Muscle layer of colon (tissue), 2 donors: ENCODE results near the gene GLIS1.

Experiments
- H3K27ac ChIP-seq: one replicate; pipeline ENCODE4 v1.7.0; 2013; ENCODE audit warnings: low read depth, mild to moderate bottlenecking, low read length, moderate library complexity
- H3K27me3 ChIP-seq, 2 donors: one replicate each; pipeline ENCODE4 v1.7.0; 2013; ENCODE audit warnings: low read length in 2 of 2, mild to moderate bottlenecking in 2 of 2; ENCODE audit not compliant: insufficient read depth in 2 of 2, control insufficient read depth in 1 of 2
- H3K36me3 ChIP-seq: one replicate; pipeline ENCODE4 v1.7.0; 2013; ENCODE audit warnings: mild to moderate bottlenecking, low read length; ENCODE audit not compliant: insufficient read depth
- H3K4me1 ChIP-seq: one replicate; pipeline ENCODE4 v1.7.0; 2013; ENCODE audit warnings: mild to moderate bottlenecking, low read length; ENCODE audit not compliant: insufficient read depth
- H3K4me3 ChIP-seq, 2 donors: one replicate each; pipeline ENCODE4 v1.7.0; 2013; ENCODE audit warnings: low read length in 2 of 2, low read depth in 1 of 2, mild to moderate bottlenecking in 1 of 2, moderate library complexity in 1 of 2
- H3K9ac ChIP-seq: one replicate; pipeline ENCODE4 v1.7.0; 2013; ENCODE audit warnings: low read length
- H3K9me3 ChIP-seq: one replicate; pipeline ENCODE4 v1.7.0; 2013; ENCODE audit warnings: mild to moderate bottlenecking, low read length
- donor health status: abdominal sarcoma.
- donor health status: Adenocarcinoma of cecum.

Gene GLIS1

DNA sequence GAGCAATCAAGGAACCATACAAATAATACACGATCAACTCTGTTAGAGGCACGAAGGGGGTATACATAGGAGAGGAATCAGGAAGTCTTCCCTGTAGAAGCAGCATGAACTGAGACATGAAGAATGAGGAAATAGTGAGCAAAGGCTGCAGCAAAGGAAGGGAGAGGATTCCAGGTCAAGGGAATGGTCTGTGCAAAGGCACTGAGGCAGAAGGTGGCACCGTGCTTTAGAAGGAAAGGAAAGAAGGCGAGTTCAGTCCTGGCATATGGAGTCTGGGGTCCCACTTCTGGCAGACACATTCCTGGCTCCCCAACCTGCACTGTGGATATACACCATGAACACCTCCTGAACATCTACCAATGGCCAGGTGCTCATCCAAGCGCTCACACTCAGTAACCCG is 56.1 kb downstream of the GLIS1 start:
- H3K9me3 ChIP-seq, result no peaks in the 10 kb centered on the region
- H3K36me3 ChIP-seq, result no peaks in the 10 kb centered on the region
- H3K27ac ChIP-seq, result no peak overlapping the region
- H3K4me3 ChIP-seq, result no peak overlapping the region
- no peak overlapping the region for H3K9ac ChIP-seq
- H3K4me1 ChIP-seq, result no peaks in the 10 kb centered on the region
- H3K27me3 ChIP-seq, result peaks cover 0 to 33% of the 10 kb centered on the region in 2 donors

DNA sequence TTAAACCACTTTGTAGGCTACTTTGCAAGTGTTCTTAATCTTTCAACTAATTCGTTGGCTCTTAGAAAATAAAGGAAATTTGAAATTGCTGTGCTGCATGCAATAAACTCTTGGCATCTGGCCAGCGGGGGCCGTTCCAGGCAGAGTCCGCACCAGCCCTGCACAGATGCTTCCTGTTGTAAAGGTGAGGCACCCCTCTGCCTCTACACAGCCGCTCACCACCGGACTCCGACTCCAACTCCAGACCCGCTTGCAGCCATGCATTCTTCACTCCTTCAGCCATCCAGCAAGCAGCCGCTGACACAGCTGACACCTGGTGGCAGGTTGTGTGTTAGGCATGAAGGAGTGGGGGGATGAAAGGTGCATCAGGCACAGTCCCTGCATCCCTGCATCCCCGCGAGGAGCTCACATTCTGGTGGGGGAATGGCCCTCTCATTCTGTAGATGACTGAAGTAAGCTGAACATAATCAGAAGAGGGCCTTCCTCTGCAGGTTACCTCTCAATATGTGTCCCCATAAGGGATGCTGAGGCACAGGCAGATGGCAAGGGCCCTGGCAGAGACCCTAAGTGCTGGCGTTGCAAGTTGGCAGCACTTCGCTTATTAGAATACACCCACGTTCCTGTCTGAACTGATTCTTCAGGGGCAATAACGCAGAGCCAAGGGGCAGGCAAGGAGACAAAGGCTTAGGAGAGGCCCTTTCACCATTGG is 56.8 kb downstream of the GLIS1 start:
- no peak overlapping the region for H3K9ac ChIP-seq

DNA sequence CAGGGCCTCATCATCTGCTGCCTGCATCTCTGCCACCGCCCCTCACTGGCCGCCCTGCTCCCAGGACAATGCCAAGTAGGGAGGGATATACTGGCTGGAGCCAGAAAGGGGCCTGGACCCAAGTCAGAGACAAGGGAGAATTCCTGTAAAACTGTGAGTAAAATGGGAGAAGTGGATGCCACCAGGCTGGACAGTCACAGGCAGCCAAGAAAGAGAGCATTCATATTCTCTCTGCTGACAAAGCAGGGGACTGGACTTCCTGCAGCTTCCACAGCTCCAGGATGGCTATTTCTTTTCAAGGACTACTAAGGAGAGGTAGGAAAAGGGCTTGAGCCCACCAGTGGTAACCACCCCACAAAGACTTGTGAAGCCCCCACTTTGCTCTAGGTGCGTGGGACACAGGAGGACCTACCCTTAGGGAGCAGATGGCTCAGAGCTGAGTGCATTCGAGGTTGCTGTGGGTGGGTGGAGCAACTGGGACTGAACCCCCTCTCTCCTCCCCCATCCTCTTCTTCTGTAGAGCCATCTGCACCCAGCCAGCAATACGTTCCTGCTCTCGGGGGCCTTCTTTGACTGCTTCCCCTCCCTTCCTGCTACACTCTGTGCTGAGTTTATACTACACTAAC is 57.5 kb downstream of the GLIS1 start:
- no peak overlapping the region for H3K27ac ChIP-seq
- no peak overlapping the region for H3K9ac ChIP-seq
- no peaks in the 10 kb centered on the region for H3K9me3 ChIP-seq
- peaks cover 0 to 20% of the 10 kb centered on the region in 2 donors for H3K27me3 ChIP-seq
- no peaks in the 10 kb centered on the region for H3K36me3 ChIP-seq
- no peak overlapping the region for H3K4me3 ChIP-seq
- no peaks in the 10 kb centered on the region for H3K4me1 ChIP-seq

More for the DNA sequence above, 56.8 kb downstream of the GLIS1 start:
- no peaks in the 10 kb centered on the region for H3K36me3 ChIP-seq
- no peak overlapping the region for H3K27ac ChIP-seq
- H3K4me3 ChIP-seq, result no peak overlapping the region
- no peaks in the 10 kb centered on the region for H3K4me1 ChIP-seq
- no peaks in the 10 kb centered on the region for H3K9me3 ChIP-seq
- H3K27me3 ChIP-seq, result peaks cover 0 to 25% of the 10 kb centered on the region in 2 donors

DNA sequence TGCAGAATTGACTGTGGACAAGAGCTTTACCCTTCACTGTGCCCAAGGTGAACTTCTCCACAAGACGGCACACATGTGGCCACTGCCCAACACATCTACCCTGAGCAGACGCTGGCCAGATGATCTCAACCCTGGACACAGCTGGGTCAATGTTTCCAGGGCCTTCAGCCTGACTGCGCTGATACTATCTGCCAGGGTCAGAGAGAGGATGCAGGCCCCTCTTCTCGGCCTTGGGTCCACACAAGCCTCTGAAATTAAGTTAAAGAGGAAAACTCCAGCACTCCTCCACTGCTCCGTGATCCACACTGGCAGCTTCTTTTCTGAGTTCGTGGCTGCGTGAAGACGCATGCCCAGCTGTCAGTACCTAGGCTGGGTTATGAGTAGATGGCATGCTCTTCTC is 58.1 kb downstream of the GLIS1 start:
- H3K4me3 ChIP-seq, result no peak overlapping the region
- peaks cover 0 to 14% of the 10 kb centered on the region in 2 donors for H3K27me3 ChIP-seq
- no peaks in the 10 kb centered on the region for H3K36me3 ChIP-seq
- no peaks in the 10 kb centered on the region for H3K4me1 ChIP-seq
- no peak overlapping the region for H3K27ac ChIP-seq
- no peaks in the 10 kb centered on the region for H3K9me3 ChIP-seq
- no peak overlapping the region for H3K9ac ChIP-seq

DNA sequence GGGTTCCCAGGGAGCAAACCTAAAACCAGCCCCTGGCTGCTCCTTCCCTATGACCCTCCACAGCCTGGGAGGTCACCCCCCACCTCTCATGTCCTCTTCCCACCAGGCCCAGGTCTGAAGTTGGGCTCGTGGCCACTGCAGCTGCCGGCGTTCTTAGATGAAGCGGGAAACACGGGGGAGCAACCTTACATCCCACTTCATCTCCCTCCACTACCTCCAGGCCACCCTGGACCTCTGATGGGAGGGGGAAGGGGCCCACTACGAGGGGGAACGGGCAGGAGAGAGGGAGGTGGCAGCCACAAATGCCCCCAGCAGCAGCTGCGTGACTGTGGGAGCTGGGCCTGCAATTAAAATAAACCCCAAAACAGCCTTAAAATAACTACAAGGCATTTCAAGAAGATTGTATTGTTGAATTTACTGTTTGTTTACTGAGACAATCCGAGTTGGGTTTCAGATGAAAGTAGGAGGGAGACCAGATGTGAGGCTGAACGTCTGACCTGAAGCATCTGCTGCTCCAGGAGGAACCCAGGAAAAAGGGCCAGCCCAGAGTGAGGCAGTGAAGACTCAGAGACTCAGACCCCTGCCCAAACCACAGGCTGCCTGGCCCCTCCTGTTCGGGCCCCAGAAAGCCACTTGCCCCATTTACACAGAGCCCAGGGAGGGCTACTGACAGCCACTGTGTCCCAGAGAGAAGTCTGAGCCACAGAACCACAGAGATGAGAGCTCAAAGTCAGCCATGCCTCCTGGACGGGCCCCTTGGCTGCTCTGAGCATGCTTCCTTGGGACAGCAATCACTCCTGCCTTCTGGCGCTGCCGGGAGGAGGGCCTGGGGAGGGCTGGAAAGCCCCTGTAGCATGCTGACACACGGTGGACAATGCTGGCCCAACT is 59.8 kb downstream of the GLIS1 start:
- no peak overlapping the region for H3K9ac ChIP-seq
- H3K36me3 ChIP-seq, result no peaks in the 10 kb centered on the region
- no peak overlapping the region for H3K4me3 ChIP-seq
- H3K4me1 ChIP-seq, result no peaks in the 10 kb centered on the region
- no peaks in the 10 kb centered on the region for H3K9me3 ChIP-seq
- H3K27me3 ChIP-seq, result peaks cover 0 to under 1% of the 10 kb centered on the region in 2 donors
- no peak overlapping the region for H3K27ac ChIP-seq

DNA sequence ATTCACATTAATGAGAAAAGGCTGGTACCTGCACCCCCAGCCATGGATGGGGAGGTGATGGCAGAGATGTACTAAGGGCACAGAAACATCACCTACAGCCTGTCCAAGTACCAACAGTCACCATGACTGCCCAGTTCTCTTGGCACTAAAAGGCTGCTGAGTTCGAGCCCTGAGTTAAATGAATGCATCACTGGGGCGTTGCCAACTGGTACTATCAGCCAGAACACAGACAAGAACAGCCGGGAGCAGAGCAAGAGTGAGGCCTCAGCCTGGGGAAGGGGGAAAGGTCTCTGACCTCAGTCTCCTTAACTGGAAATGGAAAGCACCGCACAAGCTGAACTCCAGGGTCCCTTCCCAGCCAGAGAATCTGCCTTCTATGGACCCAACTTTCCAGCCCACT is 60.5 kb downstream of the GLIS1 start:
- Histone ChIP-seq H3K36me3 (no peaks in the 10 kb centered on the region), H3K4me3 (no peak overlapping the region), H3K9ac (no peak overlapping the region), H3K27me3 (no peaks in the 10 kb centered on the region), H3K9me3 (no peaks in the 10 kb centered on the region), H3K27ac (no peak overlapping the region), H3K4me1 (no peaks in the 10 kb centered on the region)

DNA sequence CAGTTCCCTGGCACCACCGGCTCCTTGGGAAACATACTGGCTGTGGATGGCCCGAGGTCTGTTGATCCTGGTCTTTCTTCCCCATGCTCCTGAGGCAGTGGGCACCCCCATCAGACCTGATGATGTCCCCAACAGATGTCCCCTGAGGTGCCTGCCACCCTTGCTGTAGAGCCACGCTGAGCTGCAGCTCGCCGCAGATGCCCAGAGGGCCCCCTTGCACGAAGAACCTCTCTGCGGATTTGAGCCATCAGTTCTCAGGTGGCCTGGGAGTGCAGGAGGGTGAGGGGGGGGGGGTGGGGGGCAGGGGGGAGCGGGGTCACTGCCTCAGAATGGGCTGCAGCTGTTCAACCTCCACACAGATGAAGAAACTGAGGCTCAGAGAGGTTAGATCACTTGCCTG is 60.9 kb downstream of the GLIS1 start:
- H3K27ac ChIP-seq, result no peak overlapping the region
- H3K4me1 ChIP-seq, result no peaks in the 10 kb centered on the region
- H3K9ac ChIP-seq, result no peak overlapping the region
- H3K27me3 ChIP-seq, result no peaks in the 10 kb centered on the region
- H3K4me3 ChIP-seq, result no peak overlapping the region
- no peaks in the 10 kb centered on the region for H3K36me3 ChIP-seq
- H3K9me3 ChIP-seq, result no peaks in the 10 kb centered on the region

DNA sequence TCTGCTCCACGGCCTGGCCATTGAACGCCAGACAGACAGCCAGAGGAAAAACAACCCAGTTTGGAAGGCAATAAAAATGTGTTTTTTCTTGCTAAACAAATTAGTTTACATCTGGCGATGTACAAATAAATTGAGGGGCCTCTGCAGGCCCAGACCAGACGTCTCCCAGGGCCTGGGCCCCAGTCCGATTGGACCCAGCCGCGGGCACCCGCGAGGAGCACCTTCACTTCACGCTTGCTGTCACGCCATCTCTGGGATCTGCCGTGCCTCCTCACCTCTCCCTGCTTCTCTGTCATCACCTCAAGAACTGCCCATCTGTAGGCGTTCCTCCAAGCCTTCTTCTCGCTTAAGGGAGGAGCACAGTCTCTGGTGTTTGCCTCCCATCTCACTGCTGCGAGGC is 61.5 kb downstream of the GLIS1 start:
- no peaks in the 10 kb centered on the region for H3K27me3 ChIP-seq
- no peak overlapping the region for H3K4me3 ChIP-seq

DNA sequence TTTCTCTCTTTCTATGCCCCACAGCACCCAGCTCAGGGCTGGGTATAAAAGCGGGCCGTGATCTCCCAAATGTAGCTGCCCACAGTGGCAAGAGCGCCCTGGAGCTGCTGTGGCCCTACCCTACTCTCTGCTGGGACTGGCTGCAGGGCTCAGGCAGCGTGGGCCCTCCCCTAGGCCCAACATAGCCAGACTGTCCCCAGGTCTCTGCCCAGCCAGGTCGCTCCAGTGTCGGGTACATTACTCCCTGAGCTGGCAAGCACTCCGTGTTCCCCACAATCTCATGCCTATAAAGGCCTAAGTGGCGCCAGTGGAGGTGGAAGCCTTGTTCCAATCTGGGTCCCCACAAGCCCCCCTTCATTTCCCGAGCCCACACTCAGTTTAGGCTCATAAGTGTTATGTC is 66.2 kb downstream of the GLIS1 start:
- H3K4me3 ChIP-seq, result no peak overlapping the region
- H3K9ac ChIP-seq, result no peak overlapping the region
- no peaks in the 10 kb centered on the region for H3K27me3 ChIP-seq
- no peaks in the 10 kb centered on the region for H3K9me3 ChIP-seq
- no peak overlapping the region for H3K27ac ChIP-seq
- no peaks in the 10 kb centered on the region for H3K4me1 ChIP-seq
- H3K36me3 ChIP-seq, result no peaks in the 10 kb centered on the region

More for the DNA sequence above, 61.5 kb downstream of the GLIS1 start:
- Histone ChIP-seq H3K9ac (no peak overlapping the region), H3K9me3 (no peaks in the 10 kb centered on the region), H3K36me3 (no peaks in the 10 kb centered on the region), H3K27ac (no peak overlapping the region), H3K4me1 (no peaks in the 10 kb centered on the region)

DNA sequence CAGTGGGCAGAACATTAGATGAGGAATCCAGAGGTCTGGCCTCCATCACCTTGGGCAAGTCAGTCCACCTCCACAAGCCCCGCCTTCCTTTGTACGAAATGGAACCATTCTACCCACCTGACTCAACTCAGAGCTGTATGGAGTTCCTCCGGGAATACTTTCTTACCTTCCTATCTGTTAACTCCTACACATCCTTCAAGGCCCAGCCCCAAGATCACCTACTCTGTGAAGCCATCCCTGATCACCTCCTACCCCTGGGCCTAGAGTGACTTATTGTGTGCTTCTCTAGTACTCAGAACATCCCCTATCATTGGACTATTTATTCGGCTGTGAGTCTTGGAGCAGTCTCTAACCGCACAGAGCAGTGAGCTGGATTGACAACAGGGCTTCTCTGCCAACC is 66.7 kb downstream of the GLIS1 start:
- Histone ChIP-seq H3K4me1 (no peaks in the 10 kb centered on the region), H3K27me3 (no peaks in the 10 kb centered on the region), H3K9me3 (no peaks in the 10 kb centered on the region), H3K4me3 (no peak overlapping the region), H3K36me3 (no peaks in the 10 kb centered on the region), H3K27ac (no peak overlapping the region), H3K9ac (no peak overlapping the region)

DNA sequence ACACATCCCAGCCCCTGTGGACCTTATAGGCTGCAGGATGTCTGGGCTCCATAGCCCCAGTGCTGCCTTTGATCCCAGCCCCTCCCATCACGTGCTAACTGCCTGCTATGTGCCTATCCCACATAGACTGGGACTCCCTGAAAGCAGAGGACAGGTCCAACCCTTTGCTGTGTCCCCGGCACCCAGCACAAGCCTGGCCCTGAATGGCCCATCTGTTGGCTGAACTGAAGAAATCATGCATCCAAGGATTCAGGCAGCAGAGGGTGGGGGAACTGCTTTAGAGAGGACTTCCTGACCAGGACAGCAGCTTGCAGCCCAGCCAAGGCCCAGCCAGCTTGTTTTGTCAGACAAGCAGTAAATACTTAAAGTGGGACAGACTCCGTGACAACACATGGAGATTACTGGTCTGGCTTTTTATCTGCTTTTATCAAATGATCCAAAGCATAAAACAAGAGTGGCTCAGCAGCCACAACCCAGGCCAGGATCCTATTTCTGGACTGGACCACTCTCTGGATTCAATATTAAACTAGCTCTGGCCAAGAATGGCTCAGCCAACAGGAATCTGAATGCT is 69.3 kb downstream of the GLIS1 start:
- Histone ChIP-seq H3K27ac (no peak overlapping the region), H3K27me3 (no peaks in the 10 kb centered on the region), H3K9me3 (no peaks in the 10 kb centered on the region), H3K9ac (no peak overlapping the region), H3K4me3 (no peak overlapping the region), H3K36me3 (no peaks in the 10 kb centered on the region), H3K4me1 (no peaks in the 10 kb centered on the region)
